HepG2 (cell line): ENCODE data around the gene DUS2. TPM values are rescaled to one million over a fixed set of nuclear protein-coding genes. Genes with fewer than 3 reads are reported as not detected.

Source experiments
- ATAC-seq: fragments of 200-7000 bp; cut with Tn5 transposase; 3 replicates; pipeline ENCODE4 v1.9.1; 2020; ENCODE audit warnings: mild to moderate bottlenecking, moderate library complexity
- BruUV-seq: library from RNA; stranded (reverse); fragments of 400-500 nt; replicated peaks from 2 replicates; lab custom pipeline; 2021; lab: Mats Ljungman, UMichigan
- CTCF ChIA-PET: fragments of 300-600 bp; formaldehyde crosslinking; extraction: SDS; loops from one replicate; lab custom pipeline; 2021; ENCODE audit warnings: low total read pairs, inconsistent platforms, low intra/inter-chr PET ratio; lab: Yijun Ruan, JAX
- POLR2A ChIA-PET: fragments of 350-600 bp; sonication (Branson Sonifier 250); formaldehyde crosslinking; loops from one replicate; lab custom pipeline; 2020; ENCODE audit warnings: antibody characterized with exemption, inconsistent platforms; lab: Yijun Ruan, JAX
- DNase-seq: peaks from one replicate; pipeline ENCODE4 v3.0.0-alpha.2; 2015; ENCODE audit warnings: low spot score
- FAIRE-seq: peaks from 3 replicates; lab custom pipeline; 2011; peaks lifted over from hg19 to GRCh38; lab: Jason Lieb, UNC
- H2AFZ ChIP-seq: one replicate; pipeline ENCODE4 v1.6.1; 2011; ENCODE audit warnings: low read length, inconsistent platforms
- H3K27ac ChIP-seq: fragments of 300-600 bp; 3 replicates; pipeline ENCODE4 v1.8.0; 2011; ENCODE audit warnings: mixed run types, mild to moderate bottlenecking, mixed read lengths, low read length, inconsistent platforms; ENCODE audit not compliant: insufficient read depth; ENCODE audit errors: extremely low read length
- H3K27me3 ChIP-seq, 2 experiments: fragments of 200-600 bp in 1 of 2; 2 replicates in 1 of 2; 3 replicates in 1 of 2; pipeline versions ENCODE4 v1.6.0 to v1.8.0; 2011; ENCODE audit warnings: low read length in 2 of 2, mild to moderate bottlenecking in 2 of 2, moderate library complexity in 2 of 2, inconsistent platforms in 1 of 2; ENCODE audit not compliant: insufficient read depth in 2 of 2, control insufficient read depth in 1 of 2
- H3K36me3 ChIP-seq, 2 experiments: fragments of 200-600 bp in 1 of 2; replicated peaks in 1 of 2; 2 replicates in 1 of 2; 3 replicates in 1 of 2; pipeline versions ENCODE4 v1.5.1 to v1.8.0; 2011; ENCODE audit warnings: low read length in 2 of 2, inconsistent platforms in 1 of 2; ENCODE audit not compliant: insufficient read depth in 2 of 2, control insufficient read depth in 1 of 2
- H3K4me1 ChIP-seq: 2 replicates; pipeline ENCODE4 v1.5.1; 2012; ENCODE audit warnings: low read length, inconsistent platforms; ENCODE audit not compliant: insufficient read depth
- H3K4me2 ChIP-seq: 2 replicates; pipeline ENCODE4 v1.6.0; 2011; ENCODE audit warnings: low read depth, low read length, inconsistent platforms
- H3K4me3 ChIP-seq, 3 experiments: fragments of 200-600 bp in 1 of 3; sonication (generic), shearing (Covaris generic) in 1 of 3; replicated peaks in 1 of 3; 2 replicates each; pipeline ENCODE4 v1.5.1; 2011 to 2016; ENCODE audit warnings: low read length in 3 of 3, inconsistent platforms in 2 of 3, low read depth in 2 of 3, mild to moderate bottlenecking in 2 of 3, control low read depth in 1 of 3, mixed read lengths in 1 of 3; ENCODE audit not compliant: insufficient read depth in 1 of 3
- H3K79me2 ChIP-seq: one replicate; pipeline ENCODE4 v1.6.1; 2011; ENCODE audit warnings: low read length, inconsistent platforms; ENCODE audit not compliant: insufficient read depth
- H3K9ac ChIP-seq: 2 replicates; pipeline ENCODE4 v1.6.0; 2011; ENCODE audit warnings: mild to moderate bottlenecking, low read depth, low read length, inconsistent platforms; ENCODE audit not compliant: insufficient read depth
- H3K9me3 ChIP-seq: 2 replicates; pipeline ENCODE4 v1.5.1; 2012; ENCODE audit warnings: mild to moderate bottlenecking, low read length
- H4K20me1 ChIP-seq: 2 replicates; pipeline ENCODE4 v1.6.0; 2011; ENCODE audit warnings: inconsistent platforms, mild to moderate bottlenecking, low read length, moderate library complexity; ENCODE audit not compliant: insufficient read depth
- AHDC1 ChIP-seq: sonication (generic); formaldehyde crosslinking; IDR thresholded peaks from 2 replicates; pipeline ENCODE4 v1.5.1; 2020; ENCODE audit warnings: mild to moderate bottlenecking, missing genetic modification reagents, borderline replicate concordance
- ATF7-NPFF ChIP-seq: sonication (generic); formaldehyde crosslinking; IDR thresholded peaks from 2 replicates; pipeline ENCODE4 v1.8.1; 2023; ENCODE audit warnings: mild to moderate bottlenecking, low read depth, missing genetic modification reagents, moderate library complexity
- CEBPB ChIP-seq: IDR thresholded peaks from 2 replicates; pipeline ENCODE4 v1.6.1; 2011; ENCODE audit warnings: low read depth, low read length, improper control_type of control experiment, borderline replicate concordance
- CEBPG ChIP-seq: IDR thresholded peaks from 2 replicates; pipeline ENCODE4 v1.6.1; 2016
- CHD4 ChIP-seq: fragments of 200-600 bp; sonication (generic); IDR thresholded peaks from 2 replicates; pipeline ENCODE4 v1.7.0; 2017; ENCODE audit warnings: mild to moderate bottlenecking, low read length, borderline replicate concordance
- CREBL2 ChIP-seq: sonication (generic); formaldehyde crosslinking; IDR thresholded peaks from 2 replicates; pipeline ENCODE4 v1.8.1; 2023; ENCODE audit warnings: missing genetic modification reagents, mild to moderate bottlenecking, borderline replicate concordance
- E2F1 ChIP-seq: sonication (generic); formaldehyde crosslinking; IDR thresholded peaks from 2 replicates; pipeline ENCODE4 v1.5.0; 2020; ENCODE audit warnings: missing genetic modification reagents
- MTF2 ChIP-seq: sonication (generic); formaldehyde crosslinking; IDR thresholded peaks from 2 replicates; pipeline ENCODE4 v1.5.0; 2020; ENCODE audit warnings: missing genetic modification reagents, borderline replicate concordance
- NCOR1 ChIP-seq: fragments of 200-600 bp; sonication (generic); IDR thresholded peaks from 2 replicates; pipeline ENCODE4 v1.7.0; 2017; ENCODE audit warnings: antibody characterized with exemption, low read length, borderline replicate concordance
- NFKB2 ChIP-seq: sonication (generic); formaldehyde crosslinking; IDR thresholded peaks from 2 replicates; pipeline ENCODE4 v1.4.0; 2020; ENCODE audit warnings: missing genetic modification reagents, borderline replicate concordance
- PHF5A ChIP-seq: IDR thresholded peaks from one replicate; pipeline ENCODE4 v1.6.1; 2018; ENCODE audit warnings: low read depth, missing genetic modification reagents; ENCODE audit not compliant: unreplicated experiment
- PTBP1 ChIP-seq: fragments of 200-400 bp; formaldehyde crosslinking; IDR thresholded peaks from 2 replicates; pipeline ENCODE4 v1.6.1; 2018; ENCODE audit warnings: low read length, low read depth; ENCODE audit not compliant: poor library complexity, severe bottlenecking
- RBFOX2 ChIP-seq: fragments of 200-400 bp; formaldehyde crosslinking; IDR thresholded peaks from 2 replicates; pipeline ENCODE4 v1.6.1; 2017; ENCODE audit warnings: low read depth, mild to moderate bottlenecking, low read length
- ZNF160 ChIP-seq: sonication (generic); formaldehyde crosslinking; IDR thresholded peaks from 2 replicates; pipeline ENCODE4 v1.8.0; 2022; ENCODE audit warnings: mild to moderate bottlenecking, inconsistent platforms, missing genetic modification reagents
- ZNF644 ChIP-seq: IDR thresholded peaks from 2 replicates; pipeline ENCODE4 v1.6.1; 2016; ENCODE audit warnings: low read depth
- ZNF761 ChIP-seq: sonication (generic); formaldehyde crosslinking; conservative IDR thresholded peaks from 2 replicates; pipeline ENCODE4 v1.4.0; 2020; ENCODE audit warnings: mild to moderate bottlenecking, missing genetic modification reagents
- WGBS: methylation state at CpG from one replicate; pipeline ENCODE4 v1.1.6; 2017; ENCODE audit warnings: low lambda C conversion rate; 5-methylcytosine and 5-hydroxymethylcytosine counted together
- in situ Hi-C: cut with HindIII; loops from 2 replicates; pipeline ENCODE4 v1.10.0; 2017; ENCODE audit warnings: low pct_unique_long_range_greater_than_20kb; ENCODE audit not compliant: extremely low pct_ligation_motif_present
- intact Hi-C: fragments of 100-400 bp; cut with micrococcal nuclease; formaldehyde crosslinking; loops from one replicate; pipeline ENCODE4 v1.10.0; 2022; ENCODE audit not compliant: unreplicated experiment
- polyA plus RNA-seq, 8 experiments: library from polyadenylated mRNA; depleted of rRNA in 3 of 8; stranded (reverse) in 7 of 8; unstranded in 1 of 8; fragments of >200 nt; fragmentation: Illumina TruSeq in 4 of 8; extraction: Trizol in 4 of 8; gene quantifications; 2 replicates each; pipeline versions ENCODE4 v1.2.1 to v1.2.3, GENCODE V29; 2011 to 2016; ENCODE audit warnings: low read depth in 4 of 8, missing spikeins in 1 of 8, mixed read lengths in 1 of 8; ENCODE audit not compliant: insufficient read depth in 1 of 8
- total RNA-seq, 5 experiments: library from RNA; depleted of rRNA; stranded (reverse); fragments of >200 nt; fragmentation: Illumina TruSeq; extraction: Trizol; gene quantifications; 2 replicates each; pipeline ENCODE4 v1.2.3, GENCODE V29; 2016; ENCODE audit warnings: low read depth in 1 of 5

Gene DUS2
- total and polyA plus RNA-seq, 2 of the 13 experiments (the other 11 are each of a cell fraction or from before 2014, with no cell fraction given) = 17.8 to 25.1 TPM

- ChIA-PET POLR2A (no interaction called here), CTCF (no interaction called here)
- Histone ChIP-seq H4K20me1 (no peaks in the 10 kb centered on the region), H3K9me3 (no peaks in the 10 kb centered on the region), H2AFZ (no peak overlapping the region), H3K79me2 (no peaks in the 10 kb centered on the region), H3K27me3 (no peaks in the 10 kb centered on the region), H3K9ac (no peak overlapping the region), H3K4me3 (no peak overlapping the region), H3K4me1 (peaks cover 2% of the 10 kb centered on the region; the same call in 1 of the 2 replicates), H3K27ac (no peak overlapping the region), H3K36me3 (peaks cover 2 to 8% of the 10 kb centered on the region in 2 experiments; a peak in 2 of 5 replicates), H3K4me2 (no peak overlapping the region)
- no TSS peak for BruUV-seq
- TF ChIP-seq CEBPB (no peak), MTF2 (CRISPR knock-in tag) (no peak), NFKB2 (CRISPR knock-in tag) (no peak), ZNF761 (CRISPR knock-in tag) (no peak), ATF7-NPFF (CRISPR knock-in tag) (no peak), E2F1 (no peak), PTBP1 (no peak), AHDC1 (CRISPR knock-in tag) (no peak), CEBPG (CRISPR knock-in tag) (no peak), RBFOX2 (no peak), NCOR1 (no peak), ZNF160 (CRISPR knock-in tag) (no peak), CREBL2 (CRISPR knock-in tag) (no peak), CHD4 (no peak), PHF5A (CRISPR knock-in tag) (no peak), ZNF644 (CRISPR knock-in tag) (no peak)
- ATAC-seq = no peak
- in situ Hi-C loops (no loop called here), intact Hi-C loops (no loop called here)
- 98% methylated on average over 2 of the region's 2 CpGs for WGBS
- DNase-seq = no peak
- no peak for FAIRE-seq
These were observed 12.1 kb downstream of the DUS2 start for GRCh38 chr16:68035227-68035626.
